GM12875 (cell line): Measurements from ENCODE around the gene PLA2G7.
"Not testable (repeated sequence)": the region's sequence is repeated elsewhere in the genome, so short reads cannot be mapped to it uniquely, and the experiment has no call there.

Experiments
- H3K4me3 ChIP-seq: one replicate; pipeline ENCODE4 v1.5.1; 2011; ENCODE audit warnings: low read depth, low read length, control low read depth
- CTCF ChIP-seq: IDR thresholded peaks from 2 replicates; pipeline ENCODE4 v1.5.1; 2011; ENCODE audit warnings: low read depth, mild to moderate bottlenecking, control low read depth, inconsistent platforms, low read length, moderate library complexity, borderline replicate concordance; ENCODE audit not compliant: insufficient read depth

PLA2G7 gene

GRCh38 chr6:46734867-46735719 is at the start of gene PLA2G7:
Gene PLA2G7 (minus strand): TSS chr6:46735375. CDS start chr6:46722891, 12,484 bp downstream.
- no peak within 1 kb of the TSS for H3K4me3 ChIP-seq
- TF ChIP-seq CTCF = no peak

- TF ChIP-seq CTCF = no peak
Measured at GRCh38 chr6:46784535-46784934, 49.4 kb upstream of the PLA2G7 start.

GRCh38 chr6:46781478-46782378 is 46.6 kb upstream of the PLA2G7 start:
- TF ChIP-seq CTCF = peak; percentile 19; the same call in 1 of the 2 replicates

More at GRCh38 chr6:46784535-46784934, 49.4 kb upstream of the PLA2G7 start:
- H3K4me3 ChIP-seq = no peak overlapping the region

GRCh38 chr6:46777476-46778346 is 42.5 kb upstream of the PLA2G7 start:
- no peak overlapping the region for H3K4me3 ChIP-seq
- no peak for TF ChIP-seq CTCF

More at GRCh38 chr6:46781478-46782378, 46.6 kb upstream of the PLA2G7 start:
- H3K4me3 ChIP-seq = no peak overlapping the region

GRCh38 chr6:46776070-46776712 is 41.0 kb upstream of the PLA2G7 start:
- no peak for TF ChIP-seq CTCF
- no peak overlapping the region for H3K4me3 ChIP-seq

GRCh38 chr6:46774736-46775135 is 39.6 kb upstream of the PLA2G7 start:
- not testable (repeated sequence) for H3K4me3 ChIP-seq
